GM12878 (cell line): ENCODE results near the gene CFAP54. TPM values are rescaled to one million over a fixed set of nuclear protein-coding genes. Genes with fewer than 3 reads are reported as not detected.

Experiments used
- ATAC-seq: fragments of 200-7000 bp; cut with Tn5 transposase; 3 replicates; pipeline ENCODE4 v1.9.1; 2020; ENCODE audit warnings: mild to moderate bottlenecking, moderate library complexity
- BruUV-seq: library from RNA; stranded (reverse); fragments of 400-500 nt; replicated peaks from 2 replicates; lab custom pipeline; 2021; lab: Mats Ljungman, UMichigan
- CTCF ChIA-PET: fragments of 300-600 bp; sonication (Branson Sonifier 250); formaldehyde crosslinking; extraction: SDS; loops from one replicate; lab custom pipeline; 2021; ENCODE audit warnings: inconsistent platforms; lab: Yijun Ruan, JAX
- POLR2A ChIA-PET: fragments of 350-600 bp; formaldehyde crosslinking; extraction: SDS; loops from one replicate; lab custom pipeline; 2021; ENCODE audit warnings: inconsistent platforms; lab: Charles Lee
- RAD21 ChIA-PET: fragments of 300-600 bp; sonication (Branson Sonifier 250); formaldehyde crosslinking; loops from one replicate; lab custom pipeline; 2023; ENCODE audit warnings: antibody characterized with exemption; ENCODE audit not compliant: unreplicated experiment; lab: Charles Lee
- SMC1A ChIA-PET: fragments of 300-600 bp; sonication (Branson Sonifier 250); formaldehyde crosslinking; loops from one replicate; lab custom pipeline; 2023; ENCODE audit not compliant: unreplicated experiment, uncharacterized antibody; lab: Charles Lee
- DNase-seq: peaks from one replicate; pipeline ENCODE4 v3.0.0-alpha.2; 2011; ENCODE audit warnings: low read depth, low spot score
- FAIRE-seq: peaks from 3 replicates; lab custom pipeline; 2011; peaks lifted over from hg19 to GRCh38; lab: Jason Lieb, UNC
- H2AFZ ChIP-seq: 2 replicates; pipeline ENCODE4 v1.6.0; 2011; ENCODE audit warnings: low read depth, low read length, control low read depth; ENCODE audit not compliant: control insufficient read depth
- H3K27ac ChIP-seq: 2 replicates; pipeline ENCODE4 v1.5.1; 2011; ENCODE audit warnings: control low read depth; ENCODE audit not compliant: control insufficient read depth, insufficient read depth
- H3K27me3 ChIP-seq, 2 experiments: replicated peaks in 1 of 2; 2 replicates each; pipeline versions ENCODE4 v1.6.0 to v1.6.1; 2011; ENCODE audit warnings: low read length in 1 of 2; ENCODE audit not compliant: control insufficient read depth in 2 of 2, insufficient read depth in 2 of 2
- H3K36me3 ChIP-seq, 2 experiments: 2 replicates each; pipeline ENCODE4 v1.5.1; 2011; ENCODE audit warnings: low read length in 1 of 2; ENCODE audit not compliant: control insufficient read depth in 2 of 2, insufficient read depth in 2 of 2
- H3K4me1 ChIP-seq: 2 replicates; pipeline ENCODE4 v1.6.1; 2011; ENCODE audit warnings: mild to moderate bottlenecking, low read length, moderate library complexity, mixed read lengths; ENCODE audit not compliant: control insufficient read depth, insufficient read depth
- H3K4me2 ChIP-seq: 2 replicates; pipeline ENCODE4 v1.6.0; 2011; ENCODE audit warnings: control low read depth; ENCODE audit not compliant: control insufficient read depth, insufficient read depth
- H3K4me3 ChIP-seq: fragments of 200-600 bp; sonication (generic); 2 replicates; pipeline ENCODE4 v1.5.1; 2016
- H3K79me2 ChIP-seq: 2 replicates; pipeline ENCODE4 v1.6.0; 2011; ENCODE audit warnings: low read length; ENCODE audit not compliant: control insufficient read depth, insufficient read depth
- H3K9ac ChIP-seq: 2 replicates; pipeline ENCODE4 v1.8.0; 2011; ENCODE audit warnings: low read length, control low read depth, mixed read lengths; ENCODE audit not compliant: control insufficient read depth, insufficient read depth
- H3K9me3 ChIP-seq: replicated peaks from 3 replicates; pipeline ENCODE4 v1.5.1; 2011; ENCODE audit warnings: mild to moderate bottlenecking, low read length; ENCODE audit not compliant: control insufficient read depth, insufficient read depth
- H4K20me1 ChIP-seq: 2 replicates; pipeline ENCODE4 v1.6.0; 2011; ENCODE audit not compliant: control insufficient read depth, insufficient read depth
- ATF7 ChIP-seq: fragments of 450-650 bp; IDR thresholded peaks from 2 replicates; pipeline ENCODE4 v1.6.1; 2016; ENCODE audit warnings: low read depth, mild to moderate bottlenecking
- HDGF ChIP-seq: fragments of 450-650 bp; IDR thresholded peaks from 2 replicates; pipeline ENCODE4 v1.6.1; 2016; ENCODE audit warnings: antibody characterized with exemption
- IRF3 ChIP-seq: fragments of 450-650 bp; IDR thresholded peaks from 2 replicates; pipeline ENCODE4 v1.6.1; 2014; ENCODE audit warnings: mild to moderate bottlenecking
- JUNB ChIP-seq: IDR thresholded peaks from 2 replicates; pipeline ENCODE4 v1.6.1; 2016; ENCODE audit warnings: antibody characterized with exemption, mild to moderate bottlenecking
- LARP7 ChIP-seq: fragments of 450-650 bp; IDR thresholded peaks from 2 replicates; pipeline ENCODE4 v1.6.1; 2017; ENCODE audit warnings: mild to moderate bottlenecking
- MXI1 ChIP-seq: fragments of 150-350 bp; IDR thresholded peaks from 2 replicates; pipeline ENCODE4 v1.6.1; 2011; ENCODE audit warnings: low read depth, mild to moderate bottlenecking, inconsistent platforms, low read length, improper control_type of control experiment
- MYC ChIP-seq: IDR thresholded peaks from 2 replicates; pipeline ENCODE4 v1.6.1; 2011; ENCODE audit warnings: mild to moderate bottlenecking, low read length, moderate library complexity, inconsistent platforms; ENCODE audit not compliant: insufficient read depth, insufficient replicate concordance, insufficient read length, severe bottlenecking
- REST ChIP-seq: IDR thresholded peaks from 2 replicates; pipeline ENCODE4 v1.6.1; 2012; ENCODE audit warnings: mild to moderate bottlenecking, low read depth, low read length
- TBL1XR1 ChIP-seq: IDR thresholded peaks from 2 replicates; pipeline ENCODE4 v1.6.1; 2012; ENCODE audit warnings: low read depth, low read length, improper control_type of control experiment
- ZNF217 ChIP-seq: fragments of 450-650 bp; IDR thresholded peaks from 2 replicates; pipeline ENCODE4 v1.6.1; 2017; ENCODE audit warnings: antibody characterized with exemption, mild to moderate bottlenecking
- ZZZ3 ChIP-seq: IDR thresholded peaks from 2 replicates; pipeline ENCODE4 v1.6.1; 2011; ENCODE audit warnings: low read depth; ENCODE audit not compliant: control insufficient read depth, insufficient read length
- WGBS: methylation state at CpG from one replicate; pipeline ENCODE4 v1.1.6; 2016; ENCODE audit warnings: low lambda C conversion rate; ENCODE audit not compliant: insufficient replicate concordance, insufficient coverage; ENCODE audit errors: missing lambda C conversion rate; 5-methylcytosine and 5-hydroxymethylcytosine counted together
- in situ Hi-C: fragments of 300-500 bp; cut with MboI; formaldehyde crosslinking; loops from 9 replicates; pipeline ENCODE4 v1.14.3; 2018; ENCODE audit warnings: mixed read lengths
- intact Hi-C: fragments of 100-400 bp; cut with micrococcal nuclease; formaldehyde crosslinking; loops from one replicate; pipeline ENCODE4 v1.14.2; 2022; ENCODE audit not compliant: unreplicated experiment
- polyA plus RNA-seq, 11 experiments: library from polyadenylated mRNA; depleted of rRNA in 4 of 11; unstranded in 6 of 11; stranded (reverse) in 5 of 11; fragments of >200 nt; fragmentation: Nextera tagmentation in 4 of 11; fragmentation: Illumina TruSeq in 1 of 11; extraction: Ambion mirVana in 4 of 11; extraction: Trizol in 1 of 11; gene quantifications; 1 replicate in 1 of 11; 2 replicates in 10 of 11; pipeline versions ENCODE4 v1.2.1 to v1.2.3, GENCODE V29; 2011 to 2016; ENCODE audit warnings: inconsistent platforms in 2 of 11, missing spikeins in 2 of 11, low read depth in 1 of 11
- total RNA-seq, 4 experiments: library from RNA; depleted of rRNA in 3 of 4; stranded (reverse); fragments of >200 nt in 3 of 4; fragmentation: Illumina TruSeq in 1 of 4; extraction: Trizol in 1 of 4; gene quantifications; 2 replicates each; pipeline versions ENCODE4 v1.2.1 to v1.2.3, GENCODE V29; 2013 to 2021

The CFAP54 gene
- total and polyA plus RNA-seq, 10 of the 15 experiments (the other 5 are each of a cell fraction or from before 2014, with no cell fraction given), result 0.19 to 1.5 (median 0.56) TPM

GRCh38 chr12:96587691-96588090 is 98.3 kb downstream of the CFAP54 start:
- no TSS peak for BruUV-seq

GRCh38 chr12:96590970-96591369 is 101.6 kb downstream of the CFAP54 start:
- Histone ChIP-seq H3K27me3 (no peaks in the 10 kb centered on the region), H3K36me3 (no peaks in the 10 kb centered on the region), H3K9ac (no peak overlapping the region), H3K27ac (no peak overlapping the region), H3K4me2 (no peak overlapping the region), H3K4me1 (no peaks in the 10 kb centered on the region), H2AFZ (no peak overlapping the region), H3K79me2 (no peaks in the 10 kb centered on the region), H3K4me3 (no peak overlapping the region), H3K9me3 (no peaks in the 10 kb centered on the region), H4K20me1 (no peaks in the 10 kb centered on the region)
- BruUV-seq, result no TSS peak
- POLR2A ChIA-PET, result no interaction called here
- FAIRE-seq (no peak), DNase-seq (no peak), ATAC-seq (peak; percentile 70)
- 65% methylated on average over 4 of the region's 4 CpGs for WGBS
- CTCF ChIA-PET, result interaction anchor here (0.6 to 1.1 kb wide), 4 partner anchors 20 to 1578 kb away, joined by 3 to 4 read pairs (median 3); no protein-coding TSS in a partner anchor
- intact Hi-C loops (no loop called here), in situ Hi-C loops (loop anchor here (25.0 kb wide), 2 partner anchors 821 to 1371 kb away; no protein-coding TSS in a partner anchor)
- SMC1A ChIA-PET, result interaction anchor here (1.0 kb wide), 1 partner anchor 14 kb away, joined by 3 read pairs; no protein-coding TSS in a partner anchor
- RAD21 ChIA-PET, result interaction anchor here (0.9 kb wide), 1 partner anchor 8 kb away, joined by 3 read pairs; no protein-coding TSS in a partner anchor
- TF ChIP-seq MYC (no peak), TBL1XR1 (no peak), HDGF (no peak), ATF7 (no peak), JUNB (no peak), IRF3 (no peak), REST (no peak), ZZZ3 (no peak), ZNF217 (no peak), LARP7 (no peak)

More at GRCh38 chr12:96587691-96588090, 98.3 kb downstream of the CFAP54 start:
- no peak for TF ChIP-seq MXI1
- Histone ChIP-seq H3K4me2 (no peak overlapping the region), H3K27me3 (no peaks in the 10 kb centered on the region), H4K20me1 (no peaks in the 10 kb centered on the region), H3K4me3 (no peak overlapping the region), H3K79me2 (no peaks in the 10 kb centered on the region), H3K36me3 (no peaks in the 10 kb centered on the region), H3K9ac (no peak overlapping the region), H3K4me1 (no peaks in the 10 kb centered on the region), H3K27ac (no peak overlapping the region), H2AFZ (no peak overlapping the region), H3K9me3 (no peaks in the 10 kb centered on the region)
- ChIA-PET SMC1A (no interaction called here), RAD21 (no interaction called here), POLR2A (no interaction called here), CTCF (interaction anchor here (1.7 kb wide), 1 partner anchor 10 kb away, joined by 6 read pairs; no protein-coding TSS in a partner anchor)
- DNase-seq, result no peak
- no peak for ATAC-seq
- in situ Hi-C loops, result loop anchor here (10.0 to 25.0 kb wide), 3 partner anchors 825 to 1807 kb away; no protein-coding TSS in a partner anchor
- intact Hi-C loops, result no loop called here
- 17% methylated on average over 2 of the region's 2 CpGs for WGBS
- FAIRE-seq, result no peak
